GM08714 (cell line): ENCODE data around the gene FBXO34.

Experiments used
- H3K4me3 ChIP-seq: fragments of 200-500 bp; sonication (Bioruptor generic); 2 replicates; pipeline ENCODE4 v1.5.1; 2014; ENCODE audit warnings: mild to moderate bottlenecking, low read length, inconsistent platforms
- ZNF274 ChIP-seq: IDR thresholded peaks from 2 replicates; pipeline ENCODE4 v1.6.1; 2012; ENCODE audit warnings: mild to moderate bottlenecking, low read depth, low read length

Gene FBXO34

DNA sequence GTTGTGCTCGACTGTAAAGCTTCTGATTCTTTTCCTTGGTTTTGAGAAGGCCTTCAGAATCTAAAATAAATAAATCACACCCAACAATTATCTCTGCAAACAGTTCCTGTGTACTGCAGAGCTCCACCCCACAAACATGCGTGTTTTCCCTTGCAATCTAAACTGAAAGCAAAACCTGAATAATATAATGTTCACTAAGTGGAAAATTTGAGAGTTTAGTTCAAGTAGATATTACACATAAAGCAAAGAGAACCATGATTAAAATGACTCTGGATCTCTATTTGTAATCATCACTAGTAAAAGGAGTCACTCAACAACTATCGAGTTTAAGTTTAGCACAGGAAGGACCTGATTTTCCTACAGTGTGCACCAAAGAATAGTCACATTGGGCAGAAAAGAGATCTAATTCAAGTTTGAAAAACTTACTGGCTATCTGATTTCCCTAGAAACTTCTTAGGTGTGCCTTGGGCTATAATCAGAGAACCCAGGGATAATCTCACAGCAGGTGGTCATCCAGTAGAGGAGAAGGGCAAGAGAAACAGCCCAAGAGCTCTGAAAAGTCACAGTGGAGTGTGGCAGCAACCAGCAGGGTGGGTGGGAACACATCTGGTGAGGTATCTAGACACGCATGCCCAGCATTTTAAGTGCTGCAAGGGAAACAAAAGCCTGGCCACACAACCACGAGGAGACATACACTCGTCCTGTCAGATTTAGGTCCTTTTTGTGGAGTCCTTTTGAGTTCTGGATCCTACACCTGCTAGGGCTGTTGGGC lies 115.0 kb downstream of the FBXO34 start:
- TF ChIP-seq ZNF274 = no peak

DNA sequence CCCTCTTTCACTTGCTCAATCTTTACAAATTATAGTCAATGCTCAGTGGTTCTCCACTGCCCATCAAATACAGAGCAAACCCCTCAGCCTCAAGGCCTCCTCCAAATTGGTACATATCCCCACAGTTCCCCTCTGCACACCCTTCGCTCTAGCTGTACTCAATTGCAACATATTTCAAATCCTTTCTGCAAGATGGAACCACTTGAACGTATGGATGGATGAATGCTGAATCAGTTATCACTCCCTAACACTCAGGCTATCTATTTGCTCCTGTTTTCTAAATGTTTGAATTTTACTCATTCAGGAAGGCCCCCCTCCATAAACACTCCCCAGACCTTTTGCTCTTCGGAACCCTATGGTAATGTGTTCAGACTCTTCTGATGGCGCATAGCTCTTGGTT lies 115.9 kb downstream of the FBXO34 start:
- no peak for TF ChIP-seq ZNF274
- no peak overlapping the region for H3K4me3 ChIP-seq

More for the DNA sequence above, 115.0 kb downstream of the FBXO34 start:
- H3K4me3 ChIP-seq = no peak overlapping the region

DNA sequence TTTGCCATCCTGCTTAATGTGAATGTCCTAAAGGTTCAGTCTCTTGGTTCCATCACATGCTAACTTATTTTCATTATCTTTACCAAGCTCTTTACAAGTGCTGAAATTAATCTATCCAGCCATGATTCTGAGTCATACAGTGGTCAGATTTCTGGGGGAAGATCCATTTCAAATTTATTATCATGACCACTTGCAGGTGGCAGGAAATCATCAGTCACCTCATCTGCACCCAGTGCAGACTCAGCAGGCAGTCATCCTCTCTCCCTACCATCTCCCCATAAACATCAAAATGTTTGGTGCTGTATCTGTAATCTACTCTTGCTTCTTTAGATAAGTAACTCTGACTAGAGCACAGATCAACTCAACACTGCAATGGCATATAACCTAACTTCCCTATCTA lies 116.9 kb downstream of the FBXO34 start:
- no peak for TF ChIP-seq ZNF274
- no peak overlapping the region for H3K4me3 ChIP-seq

DNA sequence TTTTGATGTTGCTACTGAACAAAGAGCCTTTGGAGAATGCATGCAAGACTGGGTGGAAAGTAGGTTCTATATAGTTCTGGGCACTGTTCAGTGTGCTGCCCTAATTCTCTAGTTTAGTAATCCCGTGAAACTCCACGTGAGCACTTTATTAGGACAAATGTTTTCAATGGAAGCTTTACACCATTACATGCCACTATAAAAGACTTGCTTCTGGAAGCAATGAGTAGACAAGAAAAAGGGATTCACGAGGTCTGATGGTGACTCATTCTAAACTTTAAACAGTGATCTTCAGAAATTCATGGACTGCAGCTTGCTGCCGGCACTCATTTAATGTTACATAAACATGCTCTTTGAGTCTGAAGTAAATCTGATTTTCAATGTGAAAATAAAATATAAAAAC lies 118.1 kb downstream of the FBXO34 start:
- TF ChIP-seq ZNF274 = no peak
- no peak overlapping the region for H3K4me3 ChIP-seq

DNA sequence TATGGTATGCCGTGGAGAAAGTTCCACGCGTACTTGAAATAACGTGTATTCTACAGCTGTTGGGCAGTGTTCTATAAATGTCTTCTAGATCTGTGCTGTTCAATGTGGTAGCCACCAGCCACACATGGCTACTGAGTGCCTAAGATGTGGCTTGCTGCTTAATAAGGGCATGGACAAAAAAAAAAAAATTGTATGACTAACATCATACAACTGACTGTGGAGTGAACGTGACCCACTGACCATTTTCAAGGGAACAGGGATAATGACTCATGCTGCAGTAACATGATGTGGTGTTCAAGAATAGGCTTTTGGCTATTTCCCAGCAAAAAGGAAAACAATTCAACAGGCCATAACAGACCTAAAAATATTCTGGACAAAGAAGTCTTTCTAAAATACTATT lies 127.5 kb downstream of the FBXO34 start:
- no peak for TF ChIP-seq ZNF274
- H3K4me3 ChIP-seq = no peak overlapping the region

DNA sequence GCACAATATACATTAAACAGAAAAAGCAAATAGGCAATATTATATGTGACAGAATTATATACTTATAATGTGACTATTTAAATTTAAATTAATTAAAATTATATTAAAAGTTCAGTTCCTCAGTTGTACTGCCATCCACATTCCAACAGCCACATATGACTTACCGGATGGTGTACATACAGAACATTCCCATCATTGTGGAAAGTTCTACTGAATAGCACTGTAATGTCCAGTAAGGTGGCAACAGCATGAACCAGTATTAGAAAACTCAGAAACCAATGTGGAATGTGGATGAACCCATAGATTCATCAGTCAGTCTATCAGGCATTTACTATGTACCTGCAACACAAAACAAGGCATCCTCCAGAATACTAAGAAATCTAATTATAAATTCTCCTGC lies 128.0 kb downstream of the FBXO34 start:
- TF ChIP-seq ZNF274 = no peak
- H3K4me3 ChIP-seq = no peak overlapping the region

DNA sequence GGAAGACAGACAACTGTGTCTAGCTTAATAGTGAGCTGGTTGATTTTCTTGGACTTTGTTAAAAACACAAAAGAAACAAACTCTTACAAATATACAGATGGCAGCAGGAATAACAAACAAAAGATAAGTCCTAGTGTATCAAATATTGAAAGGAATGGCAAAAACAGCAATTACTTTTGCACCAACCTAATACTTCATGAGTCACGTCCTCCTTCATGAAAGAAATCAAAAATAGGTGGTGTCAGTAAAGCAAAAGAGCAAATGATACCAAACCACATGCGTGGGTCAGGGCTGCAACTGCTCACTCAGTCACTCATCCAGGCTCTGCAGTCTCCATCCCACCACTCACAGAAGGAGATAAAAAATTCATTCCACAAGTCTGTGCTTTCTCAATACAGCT lies 128.6 kb downstream of the FBXO34 start:
- TF ChIP-seq ZNF274 = no peak
- H3K4me3 ChIP-seq = no peak overlapping the region

DNA sequence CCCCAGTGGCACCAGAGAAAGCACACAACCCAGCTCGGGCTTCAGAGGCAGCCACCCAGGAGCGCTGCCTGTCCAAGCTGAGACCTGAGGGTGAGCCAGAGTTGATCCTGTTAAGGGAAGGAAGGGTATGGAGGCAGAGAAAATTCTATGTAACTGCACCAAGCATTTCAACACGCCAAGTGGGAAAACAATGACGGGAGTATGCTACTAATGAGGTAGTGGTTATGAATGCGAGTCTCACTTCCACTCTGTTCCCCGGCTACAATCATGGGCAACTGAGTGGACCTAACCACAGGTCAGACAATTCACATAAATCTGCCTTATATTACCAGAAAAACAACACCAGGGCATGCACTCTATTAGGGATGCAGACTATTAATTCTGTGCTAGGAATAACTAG lies 130.5 kb downstream of the FBXO34 start:
- TF ChIP-seq ZNF274 = no peak
- no peak overlapping the region for H3K4me3 ChIP-seq
